WTC11 (cell line): ENCODE data around the gene LSR.

Source experiments
- CREB1 ChIP-seq: sonication (generic); formaldehyde crosslinking; IDR thresholded peaks from 2 replicates; pipeline ENCODE4 v1.8.0; 2023; ENCODE audit warnings: mild to moderate bottlenecking, missing genetic modification reagents
- MXD4 ChIP-seq: fragments of 250-450 bp; sonication (Bioruptor Pico); IDR thresholded peaks from 2 replicates; pipeline ENCODE4 v1.8.0; 2021; ENCODE audit warnings: mild to moderate bottlenecking, moderate library complexity, borderline replicate concordance
- SP1 ChIP-seq: sonication (generic); formaldehyde crosslinking; conservative IDR thresholded peaks from 2 replicates; pipeline ENCODE4 v1.8.1; 2022; ENCODE audit warnings: missing genetic modification reagents
- ZNF263 ChIP-seq: sonication (generic); formaldehyde crosslinking; IDR thresholded peaks from 2 replicates; pipeline ENCODE4 v1.8.1; 2022; ENCODE audit warnings: low read depth, mild to moderate bottlenecking, moderate library complexity, missing genetic modification reagents
- TF ChIP-seq, protein P1 (sequence below): fragments of 200-600 bp; IDR thresholded peaks from 2 replicates; pipeline ENCODE4 v1.8.0; 2022; ENCODE audit warnings: antibody characterized with exemption
- TF ChIP-seq, protein P2 (sequence below): sonication (generic); formaldehyde crosslinking; IDR thresholded peaks from 2 replicates; pipeline ENCODE4 v1.8.0; 2022; ENCODE audit warnings: mild to moderate bottlenecking, missing genetic modification reagents

DNA sequence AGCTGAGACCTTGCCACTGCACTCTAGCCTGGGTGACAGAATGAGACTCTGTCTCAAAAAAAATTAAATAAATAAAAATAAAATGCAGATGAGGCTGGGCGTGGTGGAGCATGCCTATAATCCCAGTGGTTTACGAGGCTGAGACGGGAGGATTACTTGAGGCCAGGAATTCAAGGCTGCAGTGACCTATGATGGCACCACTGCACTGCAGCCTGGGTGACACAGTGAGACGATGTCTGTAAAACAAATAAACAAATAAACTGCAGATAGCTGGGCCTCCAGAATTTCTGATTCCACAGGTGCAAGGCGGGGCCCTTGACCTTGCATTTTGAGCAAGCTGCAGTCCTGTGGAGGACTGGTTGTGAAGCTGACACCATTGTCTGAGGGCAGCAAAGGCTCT is 40.1 kb downstream of the LSR start:
- TF ChIP-seq, protein P1, sequence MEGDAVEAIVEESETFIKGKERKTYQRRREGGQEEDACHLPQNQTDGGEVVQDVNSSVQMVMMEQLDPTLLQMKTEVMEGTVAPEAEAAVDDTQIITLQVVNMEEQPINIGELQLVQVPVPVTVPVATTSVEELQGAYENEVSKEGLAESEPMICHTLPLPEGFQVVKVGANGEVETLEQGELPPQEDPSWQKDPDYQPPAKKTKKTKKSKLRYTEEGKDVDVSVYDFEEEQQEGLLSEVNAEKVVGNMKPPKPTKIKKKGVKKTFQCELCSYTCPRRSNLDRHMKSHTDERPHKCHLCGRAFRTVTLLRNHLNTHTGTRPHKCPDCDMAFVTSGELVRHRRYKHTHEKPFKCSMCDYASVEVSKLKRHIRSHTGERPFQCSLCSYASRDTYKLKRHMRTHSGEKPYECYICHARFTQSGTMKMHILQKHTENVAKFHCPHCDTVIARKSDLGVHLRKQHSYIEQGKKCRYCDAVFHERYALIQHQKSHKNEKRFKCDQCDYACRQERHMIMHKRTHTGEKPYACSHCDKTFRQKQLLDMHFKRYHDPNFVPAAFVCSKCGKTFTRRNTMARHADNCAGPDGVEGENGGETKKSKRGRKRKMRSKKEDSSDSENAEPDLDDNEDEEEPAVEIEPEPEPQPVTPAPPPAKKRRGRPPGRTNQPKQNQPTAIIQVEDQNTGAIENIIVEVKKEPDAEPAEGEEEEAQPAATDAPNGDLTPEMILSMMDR: no peak
- TF ChIP-seq MXD4 (CRISPR knock-in tag) (no peak), SP1 (CRISPR knock-in tag) (no peak), CREB1 (no peak), ZNF263 (CRISPR knock-in tag) (no peak)
- TF ChIP-seq, protein P2, sequence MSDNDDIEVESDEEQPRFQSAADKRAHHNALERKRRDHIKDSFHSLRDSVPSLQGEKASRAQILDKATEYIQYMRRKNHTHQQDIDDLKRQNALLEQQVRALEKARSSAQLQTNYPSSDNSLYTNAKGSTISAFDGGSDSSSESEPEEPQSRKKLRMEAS (CRISPR knock-in tag): no peak
